Caco-2 (cell line): Measurements from ENCODE around the gene GP5. TPM values are rescaled to one million over a fixed set of nuclear protein-coding genes. Genes with fewer than 3 reads are reported as not detected.

Source experiments
- BruUV-seq: library from RNA; stranded (reverse); fragments of 400-500 nt; replicated peaks from 2 replicates; lab custom pipeline; 2021; lab: Mats Ljungman, UMichigan
- CTCF ChIA-PET: fragments of 300-600 bp; sonication (Branson Sonifier 250); formaldehyde crosslinking; loops from one replicate; lab custom pipeline; 2022; ENCODE audit warnings: antibody characterized with exemption; lab: Charles Lee
- POLR2A ChIA-PET: fragments of 300-600 bp; sonication (Branson Sonifier 250); formaldehyde crosslinking; loops from one replicate; lab custom pipeline; 2022; ENCODE audit warnings: antibody characterized with exemption; lab: Charles Lee
- DNase-seq, 2 experiments: peaks; one replicate each; pipeline versions ENCODE4 v3.0.0 to v3.0.0-alpha.2; 2020 to 2022
- H3K27me3 ChIP-seq: replicated peaks from 2 replicates; pipeline ENCODE4 v1.6.0; 2011; ENCODE audit warnings: low read length; ENCODE audit not compliant: control insufficient read depth, insufficient read depth
- H3K36me3 ChIP-seq: 2 replicates; pipeline ENCODE4 v1.5.1; 2011; ENCODE audit warnings: low read length; ENCODE audit not compliant: control insufficient read depth, insufficient read depth
- H3K4me1 ChIP-seq: fragments of 250-450 bp; sonication (Bioruptor Pico); 2 replicates; pipeline ENCODE4 v1.5.1; 2020; ENCODE audit warnings: mild to moderate bottlenecking
- H3K4me3 ChIP-seq: 2 replicates; pipeline ENCODE4 v1.5.1; 2011; ENCODE audit warnings: low read depth, mild to moderate bottlenecking, control low read depth, low read length
- H3K9me3 ChIP-seq: fragments of 250-450 bp; sonication (Bioruptor Pico); 2 replicates; pipeline ENCODE4 v1.5.1; 2020; ENCODE audit warnings: mild to moderate bottlenecking, moderate library complexity
- H3K27ac Mint-ChIP-seq: one replicate; pipeline ENCODE4 v1.8.0; 2022; ENCODE audit warnings: mixed read lengths; ENCODE audit not compliant: unreplicated experiment
- H3K27me3 Mint-ChIP-seq: one replicate; pipeline ENCODE4 v1.8.0; 2022; ENCODE audit warnings: mixed read lengths; ENCODE audit not compliant: insufficient read depth, unreplicated experiment
- H3K36me3 Mint-ChIP-seq: one replicate; pipeline ENCODE4 v1.8.0; 2022; ENCODE audit warnings: mild to moderate bottlenecking, mixed read lengths; ENCODE audit not compliant: insufficient read depth, unreplicated experiment
- H3K4me1 Mint-ChIP-seq: one replicate; pipeline ENCODE4 v1.8.0; 2022; ENCODE audit warnings: low read depth, mixed read lengths; ENCODE audit not compliant: unreplicated experiment
- H3K4me3 Mint-ChIP-seq: one replicate; pipeline ENCODE4 v1.8.0; 2022; ENCODE audit warnings: mild to moderate bottlenecking, moderate library complexity, mixed read lengths; ENCODE audit not compliant: unreplicated experiment
- H3K9me3 Mint-ChIP-seq: one replicate; pipeline ENCODE4 v1.8.0; 2022; ENCODE audit warnings: mixed read lengths; ENCODE audit not compliant: unreplicated experiment
- intact Hi-C: fragments of 100-400 bp; cut with micrococcal nuclease; formaldehyde crosslinking; loops from one replicate; pipeline ENCODE4 v1.10.0; 2022; ENCODE audit not compliant: unreplicated experiment
- total RNA-seq: library from RNA; stranded (reverse); gene quantifications from 2 replicates; pipeline ENCODE4 v1.2.3, GENCODE V29; 2022
- TF ChIP-seq, protein P1 (sequence below), 2 experiments: fragments of 200-600 bp in 1 of 2; IDR thresholded peaks; 1 replicate in 1 of 2; 2 replicates in 1 of 2; pipeline versions ENCODE4 v1.5.1 to v1.8.0; 2011 to 2022; ENCODE audit warnings: antibody characterized with exemption in 1 of 2, control low read depth in 1 of 2, inconsistent platforms in 1 of 2, low read depth in 1 of 2, low read length in 1 of 2, mild to moderate bottlenecking in 1 of 2, moderate library complexity in 1 of 2; ENCODE audit not compliant: insufficient read depth in 1 of 2, severe bottlenecking in 1 of 2, unreplicated experiment in 1 of 2

Gene GP5
- total RNA-seq, 1 experiment from 2014 or later = 0.25 TPM

- H3K36me3 Mint-ChIP-seq = no peaks in the 10 kb centered on the region
- POLR2A ChIA-PET = no interaction called here
- no peaks in the 10 kb centered on the region for H3K27me3 Mint-ChIP-seq
Measured at GRCh38 chr3:194373028-194373427, 26.0 kb downstream of the GP5 start.

GRCh38 chr3:194370753-194371152 is 28.3 kb downstream of the GP5 start:
- Histone ChIP-seq H3K9me3 (no peaks in the 10 kb centered on the region), H3K36me3 (no peaks in the 10 kb centered on the region), H3K4me3 (no peak overlapping the region), H3K4me1 (peaks cover 8% of the 10 kb centered on the region; the same call in 1 of the 2 replicates), H3K27me3 (no peaks in the 10 kb centered on the region)
- H3K4me3 Mint-ChIP-seq = no peak overlapping the region
- TF ChIP-seq, protein P1, sequence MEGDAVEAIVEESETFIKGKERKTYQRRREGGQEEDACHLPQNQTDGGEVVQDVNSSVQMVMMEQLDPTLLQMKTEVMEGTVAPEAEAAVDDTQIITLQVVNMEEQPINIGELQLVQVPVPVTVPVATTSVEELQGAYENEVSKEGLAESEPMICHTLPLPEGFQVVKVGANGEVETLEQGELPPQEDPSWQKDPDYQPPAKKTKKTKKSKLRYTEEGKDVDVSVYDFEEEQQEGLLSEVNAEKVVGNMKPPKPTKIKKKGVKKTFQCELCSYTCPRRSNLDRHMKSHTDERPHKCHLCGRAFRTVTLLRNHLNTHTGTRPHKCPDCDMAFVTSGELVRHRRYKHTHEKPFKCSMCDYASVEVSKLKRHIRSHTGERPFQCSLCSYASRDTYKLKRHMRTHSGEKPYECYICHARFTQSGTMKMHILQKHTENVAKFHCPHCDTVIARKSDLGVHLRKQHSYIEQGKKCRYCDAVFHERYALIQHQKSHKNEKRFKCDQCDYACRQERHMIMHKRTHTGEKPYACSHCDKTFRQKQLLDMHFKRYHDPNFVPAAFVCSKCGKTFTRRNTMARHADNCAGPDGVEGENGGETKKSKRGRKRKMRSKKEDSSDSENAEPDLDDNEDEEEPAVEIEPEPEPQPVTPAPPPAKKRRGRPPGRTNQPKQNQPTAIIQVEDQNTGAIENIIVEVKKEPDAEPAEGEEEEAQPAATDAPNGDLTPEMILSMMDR (IDR thresholded peaks at IDR 0.05; ENCODE audit: insufficient read depth in 1 of 2, low read depth in 1 of 2, low read length in 1 of 2, severe bottlenecking in 1 of 2, unreplicated experiment in 1 of 2) = no peak
- no TSS peak for BruUV-seq
- no peaks in the 10 kb centered on the region for H3K36me3 Mint-ChIP-seq
- DNase-seq = peak in 1 of 2 experiments; percentile 3
- ChIA-PET CTCF (no interaction called here), POLR2A (no interaction called here)
- no peaks in the 10 kb centered on the region for H3K9me3 Mint-ChIP-seq
- no peak overlapping the region for H3K27ac Mint-ChIP-seq
- peaks cover 8% of the 10 kb centered on the region for H3K4me1 Mint-ChIP-seq
- H3K27me3 Mint-ChIP-seq = no peaks in the 10 kb centered on the region
- intact Hi-C loops = no loop called here

More at GRCh38 chr3:194373028-194373427, 26.0 kb downstream of the GP5 start:
- CTCF ChIA-PET = no interaction called here
- Histone ChIP-seq H3K36me3 (no peaks in the 10 kb centered on the region), H3K4me1 (peaks cover 8% of the 10 kb centered on the region; the same call in 1 of the 2 replicates), H3K9me3 (no peaks in the 10 kb centered on the region), H3K4me3 (no peak overlapping the region), H3K27me3 (no peaks in the 10 kb centered on the region)
- TF ChIP-seq, protein P1 (IDR thresholded peaks at IDR 0.05; ENCODE audit: insufficient read depth in 1 of 2, low read depth in 1 of 2, low read length in 1 of 2, severe bottlenecking in 1 of 2, unreplicated experiment in 1 of 2) = no peak
- Mint-ChIP-seq H3K4me1 (peaks cover 8% of the 10 kb centered on the region), H3K27ac (no peak overlapping the region), H3K9me3 (no peaks in the 10 kb centered on the region), H3K4me3 (no peak overlapping the region)
- no peak for DNase-seq
- BruUV-seq = no TSS peak
- intact Hi-C loops = no loop called here

- DNase-seq = peak; percentile 55 to 60
- H3K27ac Mint-ChIP-seq = no peak within 1 kb of the TSS
- BruUV-seq = no TSS peak
- CTCF ChIA-PET = interaction anchor here (1.1 kb wide), 1 partner anchor 37 kb away, joined by 5 read pairs; no protein-coding TSS in a partner anchor
- no peaks in the 10 kb centered on the region for H3K27me3 Mint-ChIP-seq
- Histone ChIP-seq H3K9me3 (no peaks in the 10 kb centered on the region), H3K27me3 (no peaks in the 10 kb centered on the region), H3K4me3 (no peak within 1 kb of the TSS), H3K4me1 (peaks cover 8% of the 10 kb centered on the region; the same call in 1 of the 2 replicates), H3K36me3 (no peaks in the 10 kb centered on the region)
- no peaks in the 10 kb centered on the region for H3K9me3 Mint-ChIP-seq
- H3K4me3 Mint-ChIP-seq = no peak within 1 kb of the TSS
- POLR2A ChIA-PET = no interaction called here
- intact Hi-C loops = loop anchor here (5.0 kb wide), 1 partner anchor 33 kb away; no protein-coding TSS in a partner anchor
- H3K36me3 Mint-ChIP-seq = no peaks in the 10 kb centered on the region
- peaks cover 8% of the 10 kb centered on the region for H3K4me1 Mint-ChIP-seq
- TF ChIP-seq, protein P1 (IDR thresholded peaks at IDR 0.05; ENCODE audit: insufficient read depth in 1 of 2, low read depth in 1 of 2, low read length in 1 of 2, severe bottlenecking in 1 of 2, unreplicated experiment in 1 of 2) = peak in 1 of 2 experiments; percentile 45
Measured at GRCh38 chr3:194369522-194370279, 29.4 kb downstream of the GP5 start, which contains the start of gene LRRC15. Gene LRRC15 (minus strand): TSS chr3:194369743. CDS start chr3:194361043, 8,700 bp downstream.
